Subcutaneous abdominal adipose tissue (tissue), 5 donors: Measurements from ENCODE around the gene KRT4.
"Not testable (repeated sequence)": the region's sequence is repeated elsewhere in the genome, so short reads cannot be mapped to it uniquely, and the experiment has no call there.

ENCODE experiments used
- H3K27ac ChIP-seq: one replicate; pipeline ENCODE4 v1.7.0; 2013; ENCODE audit warnings: low read depth, mild to moderate bottlenecking, inconsistent platforms, low read length, moderate library complexity
- H3K27me3 ChIP-seq, 5 donors: one replicate each; pipeline ENCODE4 v1.7.0; 2013; ENCODE audit warnings: low read length in 5 of 5, inconsistent platforms in 1 of 5; ENCODE audit not compliant: control insufficient read depth in 5 of 5, insufficient read depth in 4 of 5
- H3K36me3 ChIP-seq, 5 donors: one replicate each; pipeline ENCODE4 v1.7.0; 2013; ENCODE audit warnings: low read length in 5 of 5; ENCODE audit not compliant: control insufficient read depth in 5 of 5, insufficient read depth in 5 of 5
- H3K4me1 ChIP-seq, 5 donors: one replicate each; pipeline ENCODE4 v1.7.0; 2013; ENCODE audit warnings: low read length in 5 of 5, mild to moderate bottlenecking in 3 of 5, moderate library complexity in 1 of 5; ENCODE audit not compliant: control insufficient read depth in 5 of 5, insufficient read depth in 5 of 5
- H3K4me3 ChIP-seq, 5 donors: one replicate each; pipeline ENCODE4 v1.7.0; 2013; ENCODE audit warnings: low read length in 5 of 5, low read depth in 1 of 5
- H3K9ac ChIP-seq, 5 donors: one replicate each; pipeline ENCODE4 v1.7.0; 2013; ENCODE audit warnings: low read length in 5 of 5, mild to moderate bottlenecking in 4 of 5, moderate library complexity in 3 of 5
- H3K9me3 ChIP-seq, 5 donors: one replicate each; pipeline ENCODE4 v1.7.0; 2013; ENCODE audit warnings: low read length in 5 of 5; ENCODE audit not compliant: control insufficient read depth in 5 of 5
- donor health status: healthy.
- donor health status: healthy.
- donor health status: healthy.
- donor health status: healthy.
- donor health status: healthy.

KRT4 gene

DNA sequence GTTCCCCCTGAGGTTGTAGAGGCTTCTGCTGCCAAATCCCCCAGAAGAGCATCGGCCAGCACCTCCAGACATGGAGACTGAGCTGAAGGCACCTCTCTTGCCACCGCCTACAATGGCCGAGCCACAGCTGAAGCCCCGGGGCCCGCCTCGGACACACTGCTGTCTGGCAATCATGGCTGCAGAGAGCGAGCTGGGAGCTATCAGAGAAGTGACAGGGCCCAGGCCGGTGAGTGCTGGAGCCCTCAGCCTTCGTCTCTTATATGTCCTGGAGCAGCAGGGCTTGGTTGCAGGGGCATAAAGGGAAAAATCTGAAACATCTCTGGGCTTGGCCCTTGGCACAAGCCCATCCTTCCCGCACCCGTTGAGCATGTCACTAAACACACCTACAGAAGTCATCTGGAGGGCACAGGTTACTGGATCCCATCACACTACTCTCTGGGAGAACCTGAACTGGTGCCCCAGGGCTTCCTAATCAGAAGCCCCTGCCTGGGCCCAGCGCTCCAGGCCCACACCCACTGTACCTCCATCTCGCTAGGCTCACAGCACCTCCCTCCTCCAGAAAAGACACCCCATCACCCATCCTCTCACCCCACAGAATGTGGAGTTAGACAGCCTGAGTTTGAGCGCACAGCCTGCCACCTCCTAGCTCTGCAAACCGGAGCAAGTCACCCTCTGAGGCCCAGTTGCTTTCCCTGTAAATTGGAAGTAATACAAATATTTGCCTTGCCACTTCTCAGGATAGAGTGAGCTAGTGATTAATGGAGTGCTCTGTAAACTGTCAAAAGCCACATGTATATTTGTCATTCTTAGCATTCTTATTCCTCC lies at the start of gene KRT4:
Gene KRT4 (minus strand): TSS at position 232 of the 825 bp plus-strand sequence. CDS start 58 bp downstream, at position 174.
- Histone ChIP-seq H3K27ac (no peak within 1 kb of the TSS), H3K4me1 (no peaks in the 10 kb centered on the region), H3K9ac (no peak within 1 kb of the TSS), H3K9me3 (no peaks in the 10 kb centered on the region), H3K36me3 (no peaks in the 10 kb centered on the region), H3K4me3 (no peak within 1 kb of the TSS), H3K27me3 (peaks cover 0 to 21% (median 4%) of the 10 kb centered on the region in 5 donors)

DNA sequence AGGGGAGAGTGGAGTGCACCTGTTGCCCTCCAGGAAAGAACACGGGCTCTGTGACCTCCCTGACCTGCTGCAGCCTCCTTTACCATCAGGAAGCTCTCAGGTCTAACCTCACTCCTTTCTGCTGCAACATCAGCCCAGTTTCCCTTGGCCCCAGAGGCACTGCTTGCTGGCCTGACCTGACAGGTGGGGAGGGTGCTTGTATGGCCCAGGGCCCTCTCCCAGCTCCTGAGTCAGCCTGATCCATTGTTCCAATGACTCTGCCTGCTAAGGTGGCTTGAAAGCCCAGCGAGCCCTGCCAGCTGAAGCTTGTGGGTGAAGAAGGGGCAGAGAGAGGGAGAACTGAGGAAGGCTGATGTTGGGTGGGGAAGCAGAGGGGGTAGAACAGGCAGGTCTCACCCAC lies 48.1 kb upstream of the KRT4 start:
- peaks cover 0 to 4% (median 0%) of the 10 kb centered on the region in 5 donors for H3K27me3 ChIP-seq
- H3K4me3 ChIP-seq = no peak overlapping the region
- H3K4me1 ChIP-seq = peaks cover 7 to 16% (median 10%) of the 10 kb centered on the region in 5 donors
- H3K27ac ChIP-seq = no peak overlapping the region
- no peak overlapping the region for H3K9ac ChIP-seq
- no peaks in the 10 kb centered on the region for H3K9me3 ChIP-seq
- no peaks in the 10 kb centered on the region for H3K36me3 ChIP-seq

DNA sequence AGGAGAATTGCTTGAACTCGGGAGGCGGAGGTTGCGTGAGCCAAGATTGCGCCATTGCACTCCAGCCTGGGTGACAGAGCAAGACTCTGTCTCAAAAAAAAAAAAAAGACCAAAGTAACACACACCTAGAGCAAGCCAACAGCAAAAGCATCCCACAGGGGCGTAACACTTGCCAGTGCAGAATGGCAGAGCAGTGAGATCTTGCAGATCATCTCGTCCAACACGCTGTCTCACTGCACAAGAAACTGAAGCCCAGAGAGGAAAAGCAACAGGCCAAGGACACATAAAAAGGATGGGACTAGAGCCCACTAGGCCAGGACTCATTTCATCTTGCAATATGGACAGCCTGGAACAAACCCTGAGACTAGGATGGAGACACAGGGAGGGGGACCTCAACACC lies 47.6 kb upstream of the KRT4 start:
- Histone ChIP-seq H3K27ac (no peak overlapping the region), H3K9ac (no peak overlapping the region), H3K36me3 (no peaks in the 10 kb centered on the region), H3K27me3 (peaks cover 0 to 4% (median 0%) of the 10 kb centered on the region in 5 donors), H3K4me1 (peaks cover 6 to 16% (median 10%) of the 10 kb centered on the region in 5 donors), H3K9me3 (no peaks in the 10 kb centered on the region), H3K4me3 (no peak overlapping the region)

DNA sequence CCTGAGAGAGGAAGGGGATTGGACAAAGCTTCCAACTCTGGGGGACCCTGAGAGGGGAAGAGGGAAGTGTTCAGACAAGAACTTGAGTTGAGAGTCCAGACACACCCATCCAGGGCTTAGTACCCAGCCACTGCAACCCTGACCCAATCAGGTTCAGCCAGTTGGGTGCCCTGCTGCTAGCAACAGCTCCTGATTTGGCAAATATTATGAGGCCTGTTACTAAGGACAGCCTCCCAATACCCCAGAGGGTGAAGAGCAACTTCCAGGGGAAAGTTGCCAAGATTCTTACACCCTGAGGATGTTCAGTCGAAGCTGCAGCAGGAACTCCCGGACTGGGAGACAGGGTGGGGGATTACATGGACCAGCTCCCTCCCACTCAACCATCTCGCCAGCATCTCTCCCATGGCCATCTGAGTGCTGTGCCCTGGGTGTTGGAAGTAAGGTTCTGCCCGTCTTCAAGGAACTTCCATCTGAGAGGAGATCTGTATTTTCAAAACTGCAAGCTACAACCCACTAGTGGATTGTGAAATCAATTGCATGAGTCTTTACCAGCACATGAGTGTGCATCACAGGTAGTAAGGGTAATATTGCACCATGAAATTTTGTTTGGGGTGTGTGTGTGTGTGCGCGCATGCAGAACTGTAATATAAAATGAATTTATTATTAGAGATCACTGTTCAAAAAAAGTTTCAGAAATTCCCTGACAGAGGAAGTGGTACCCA lies 46.3 kb upstream of the KRT4 start:
- peaks cover 6 to 11% (median 8%) of the 10 kb centered on the region in 5 donors for H3K4me1 ChIP-seq
- H3K27ac ChIP-seq = no peak overlapping the region
- no peak overlapping the region for H3K9ac ChIP-seq
- peaks cover 0 to under 1% (median 0%) of the 10 kb centered on the region in 5 donors for H3K27me3 ChIP-seq
- no peaks in the 10 kb centered on the region for H3K9me3 ChIP-seq
- no peaks in the 10 kb centered on the region for H3K36me3 ChIP-seq
- no peak overlapping the region for H3K4me3 ChIP-seq

DNA sequence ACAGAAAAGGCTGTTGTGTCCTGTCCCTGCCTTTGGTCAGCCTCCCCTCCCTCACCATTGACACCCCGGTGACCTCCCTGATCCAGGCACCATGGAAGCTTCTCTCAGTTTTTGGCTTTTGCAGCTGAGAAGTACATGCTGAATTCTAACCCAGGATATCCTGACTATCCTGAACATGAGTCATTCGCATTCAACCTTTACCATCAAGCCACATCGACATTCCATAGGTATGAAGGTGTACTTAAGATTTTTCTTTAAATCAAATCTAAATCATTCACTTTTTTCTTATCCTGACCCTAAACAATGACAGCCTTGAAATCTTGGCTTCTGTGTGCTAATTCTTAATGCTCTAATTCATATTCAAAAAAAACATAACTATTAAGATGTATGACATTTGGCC lies 43.6 kb upstream of the KRT4 start:
- H3K27me3 ChIP-seq = no peaks in the 10 kb centered on the region
- H3K4me1 ChIP-seq = peaks cover 5 to 8% (median 8%) of the 10 kb centered on the region in 5 donors

DNA sequence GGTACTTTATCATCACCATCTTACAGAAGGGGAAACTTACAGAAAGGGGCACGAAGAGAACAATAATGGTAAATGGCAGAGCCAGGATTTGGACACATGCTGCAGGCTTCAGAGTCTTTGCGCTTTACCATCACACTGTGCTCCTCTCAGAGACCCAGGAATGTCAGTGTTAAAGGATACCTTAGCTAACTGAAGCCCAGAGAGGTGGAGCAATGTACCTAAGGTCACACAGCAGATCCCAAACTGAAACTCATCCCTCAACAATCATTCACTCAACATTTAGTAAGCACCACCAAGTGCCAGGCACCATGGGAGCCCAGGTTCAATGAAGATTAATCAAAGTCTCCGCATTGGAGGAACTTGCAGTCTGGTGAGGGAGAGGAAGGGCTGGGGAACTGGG lies 42.9 kb upstream of the KRT4 start:
- Histone ChIP-seq H3K4me3 (no peak overlapping the region), H3K27ac (no peak overlapping the region), H3K9ac (no peak overlapping the region), H3K27me3 (no peaks in the 10 kb centered on the region), H3K36me3 (no peaks in the 10 kb centered on the region), H3K9me3 (no peaks in the 10 kb centered on the region), H3K4me1 (peaks cover 5 to 8% (median 8%) of the 10 kb centered on the region in 5 donors)

More for the DNA sequence above, 43.6 kb upstream of the KRT4 start:
- H3K4me3 ChIP-seq = no peak overlapping the region
- H3K36me3 ChIP-seq = no peaks in the 10 kb centered on the region
- no peak overlapping the region for H3K27ac ChIP-seq
- H3K9ac ChIP-seq = no peak overlapping the region
- H3K9me3 ChIP-seq = no peaks in the 10 kb centered on the region

DNA sequence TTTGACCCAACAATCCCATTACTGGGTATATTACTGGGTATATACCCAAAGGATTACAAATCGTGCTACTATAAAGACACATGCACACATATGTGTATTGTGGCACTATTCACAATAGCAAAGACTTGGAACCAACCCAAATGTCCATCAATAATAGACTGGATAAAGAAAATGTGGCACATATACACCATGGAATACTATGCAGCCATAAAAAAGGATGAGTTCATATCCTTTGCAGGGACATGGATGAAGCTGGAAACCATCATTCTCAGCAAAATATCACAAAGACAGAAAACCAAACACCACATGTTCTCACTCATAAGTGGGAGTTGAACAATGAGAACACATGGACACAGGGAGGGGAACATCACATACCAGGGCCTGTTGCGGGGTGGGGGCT lies 42.2 kb upstream of the KRT4 start:
- not testable (repeated sequence) for H3K9ac ChIP-seq, H3K4me3 ChIP-seq, H3K27me3 ChIP-seq, H3K9me3 ChIP-seq, H3K36me3 ChIP-seq, H3K4me1 ChIP-seq, H3K27ac ChIP-seq

DNA sequence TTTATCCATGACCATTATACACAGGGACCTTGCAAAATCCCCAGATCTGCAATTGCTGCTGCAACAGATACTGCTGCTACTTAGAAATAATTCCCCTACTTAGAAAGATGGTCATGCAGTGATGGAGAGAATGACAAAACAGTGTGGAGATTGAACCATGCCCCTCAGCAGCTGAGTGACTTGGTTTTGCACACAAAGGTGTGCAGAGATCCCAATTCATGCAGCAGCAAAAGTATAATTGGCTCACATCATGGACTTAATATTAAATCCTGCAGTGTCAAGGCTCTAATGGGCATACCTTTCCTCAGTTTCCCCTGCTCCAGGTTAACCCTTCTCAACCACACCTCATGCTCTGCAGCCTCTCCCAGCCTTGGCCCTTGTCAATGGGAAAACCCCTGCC lies 37.9 kb upstream of the KRT4 start:
- H3K27me3 ChIP-seq = peaks cover 2 to 7% (median 4%) of the 10 kb centered on the region in 5 donors
- no peak overlapping the region for H3K4me3 ChIP-seq
- H3K9me3 ChIP-seq = no peaks in the 10 kb centered on the region
- no peak overlapping the region for H3K27ac ChIP-seq
- no peak overlapping the region for H3K9ac ChIP-seq
- no peaks in the 10 kb centered on the region for H3K36me3 ChIP-seq
- no peaks in the 10 kb centered on the region for H3K4me1 ChIP-seq

DNA sequence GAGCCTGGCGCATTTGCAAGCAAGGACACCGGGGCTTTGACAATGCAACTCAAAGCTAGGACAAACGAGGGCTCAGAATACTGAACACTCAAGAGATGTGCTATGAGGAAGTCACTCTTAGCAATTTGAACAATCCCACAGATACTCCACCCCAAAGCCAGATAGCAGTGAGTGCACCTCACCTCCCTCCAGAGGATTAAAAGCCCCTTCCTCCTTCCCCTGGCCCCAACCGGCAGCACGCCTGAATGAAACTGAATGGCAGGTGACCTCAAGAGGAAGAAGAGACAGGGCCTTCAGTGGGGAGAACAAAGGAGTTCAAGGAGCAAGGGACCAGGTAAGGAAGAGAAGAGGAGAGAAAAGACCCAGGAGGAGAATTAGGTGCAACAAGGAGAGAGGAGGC lies 36.8 kb upstream of the KRT4 start:
- Histone ChIP-seq H3K27me3 (peaks cover 3 to 7% (median 5%) of the 10 kb centered on the region in 5 donors), H3K4me3 (no peak overlapping the region), H3K9ac (no peak overlapping the region), H3K4me1 (no peaks in the 10 kb centered on the region), H3K36me3 (no peaks in the 10 kb centered on the region), H3K27ac (no peak overlapping the region), H3K9me3 (no peaks in the 10 kb centered on the region)

DNA sequence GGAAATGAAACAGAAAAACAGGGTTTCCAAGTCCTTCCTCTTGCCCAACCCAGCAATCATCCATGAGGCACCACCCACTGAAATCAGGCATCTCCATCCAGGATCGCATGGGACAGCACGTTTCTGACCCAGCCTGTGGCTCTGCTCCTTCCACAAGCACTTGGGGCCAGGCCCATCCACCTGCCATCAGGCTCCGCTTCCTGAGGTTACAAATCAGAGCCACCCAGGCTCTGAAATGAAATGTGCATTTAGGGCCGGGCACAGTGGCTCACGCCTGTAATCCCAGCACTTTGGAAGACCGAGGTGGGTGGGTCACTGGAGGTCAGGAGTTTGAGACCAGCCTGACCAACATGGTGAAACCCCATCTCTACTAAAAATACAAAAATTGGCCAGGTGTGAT lies 35.6 kb upstream of the KRT4 start:
- no peaks in the 10 kb centered on the region for H3K4me1 ChIP-seq
- H3K9ac ChIP-seq = no peak overlapping the region
- H3K4me3 ChIP-seq = no peak overlapping the region
- H3K9me3 ChIP-seq = no peaks in the 10 kb centered on the region
- H3K36me3 ChIP-seq = no peaks in the 10 kb centered on the region
- H3K27me3 ChIP-seq = peaks cover 3 to 7% (median 5%) of the 10 kb centered on the region in 5 donors
- no peak overlapping the region for H3K27ac ChIP-seq
